Measurements from ENCODE around the gene GLDN. TPM values are rescaled to one million over a fixed set of nuclear protein-coding genes. Genes with fewer than 3 reads are reported as not detected.

GLDN gene
- total and polyA plus RNA-seq, 10 of the 15 experiments (the other 5 are each of a cell fraction or from before 2014, with no cell fraction given) = 0.13 TPM; not detected in 9

GRCh38 chr15:51312166-51313073, 29.0 kb upstream of the GLDN start:
- intact Hi-C loops (cut with micrococcal nuclease; ENCODE audit: unreplicated experiment) (no loop called here), in situ Hi-C loops (cut with MboI) (no loop called here)
- H3K4me3 ChIP-seq = no peak overlapping the region
- RAD21 ChIA-PET (ENCODE audit: unreplicated experiment) = no interaction called here
- no peaks in the 10 kb centered on the region for H3K4me1 ChIP-seq (ENCODE audit: control insufficient read depth, insufficient read depth, low read length)
- H4K20me1 ChIP-seq (ENCODE audit: control insufficient read depth, insufficient read depth) = no peaks in the 10 kb centered on the region; the same call in 1 of the 2 replicates
- H3K9me3 ChIP-seq (replicated peaks; ENCODE audit: control insufficient read depth, insufficient read depth, low read length) = no peaks in the 10 kb centered on the region
- SMC1A ChIA-PET (ENCODE audit: uncharacterized antibody, unreplicated experiment) = interaction anchor here (0.9 to 1.6 kb wide), 2 partner anchors 10 to 85 kb away, joined by 3 to 4 read pairs; no protein-coding TSS in a partner anchor
- H2AFZ ChIP-seq (ENCODE audit: control insufficient read depth, low read depth, low read length) = no peak overlapping the region
- peaks cover 0 to 10% of the 10 kb centered on the region in 2 experiments; a peak in 2 of 4 replicates for H3K27me3 ChIP-seq (replicated peaks in 1 of 2; ENCODE audit: control insufficient read depth in 2 of 2, insufficient read depth in 2 of 2, low read length in 1 of 2)
- 17% methylated on average over 8 of the region's 8 CpGs for WGBS (ENCODE audit: insufficient coverage, insufficient replicate concordance, low lambda C conversion rate, missing lambda C conversion rate)
- no peaks in the 10 kb centered on the region for H3K36me3 ChIP-seq (ENCODE audit: control insufficient read depth in 2 of 2, insufficient read depth in 2 of 2, low read length in 1 of 2)
- H3K79me2 ChIP-seq (ENCODE audit: control insufficient read depth, insufficient read depth, low read length) = no peaks in the 10 kb centered on the region
- no peak overlapping the region for H3K27ac ChIP-seq (ENCODE audit: control insufficient read depth, insufficient read depth)
- no peak overlapping the region for H3K4me2 ChIP-seq (ENCODE audit: control insufficient read depth, insufficient read depth)
- no peak for ATAC-seq
- no peak overlapping the region for H3K9ac ChIP-seq (ENCODE audit: control insufficient read depth, insufficient read depth, low read length)
- BruUV-seq (replicated peaks) = no TSS peak
- TF ChIP-seq KLF5 (IDR thresholded peaks at IDR 0.05; ENCODE audit: partially characterized antibody) (no peak), NBN (IDR thresholded peaks at IDR 0.05) (no peak), NR2C2 (IDR thresholded peaks at IDR 0.05; ENCODE audit: borderline replicate concordance, control insufficient read depth, insufficient read length, low read depth) (no peak), NR2F1 (conservative IDR thresholded peaks at IDR 0.05) (no peak), ZNF217 (IDR thresholded peaks at IDR 0.05) (no peak), E4F1 (IDR thresholded peaks at IDR 0.05; ENCODE audit: borderline replicate concordance, partially characterized antibody) (no peak), MAX (IDR thresholded peaks at IDR 0.05; ENCODE audit: low read depth, low read length) (no peak)
- TF ChIP-seq, protein P1, sequence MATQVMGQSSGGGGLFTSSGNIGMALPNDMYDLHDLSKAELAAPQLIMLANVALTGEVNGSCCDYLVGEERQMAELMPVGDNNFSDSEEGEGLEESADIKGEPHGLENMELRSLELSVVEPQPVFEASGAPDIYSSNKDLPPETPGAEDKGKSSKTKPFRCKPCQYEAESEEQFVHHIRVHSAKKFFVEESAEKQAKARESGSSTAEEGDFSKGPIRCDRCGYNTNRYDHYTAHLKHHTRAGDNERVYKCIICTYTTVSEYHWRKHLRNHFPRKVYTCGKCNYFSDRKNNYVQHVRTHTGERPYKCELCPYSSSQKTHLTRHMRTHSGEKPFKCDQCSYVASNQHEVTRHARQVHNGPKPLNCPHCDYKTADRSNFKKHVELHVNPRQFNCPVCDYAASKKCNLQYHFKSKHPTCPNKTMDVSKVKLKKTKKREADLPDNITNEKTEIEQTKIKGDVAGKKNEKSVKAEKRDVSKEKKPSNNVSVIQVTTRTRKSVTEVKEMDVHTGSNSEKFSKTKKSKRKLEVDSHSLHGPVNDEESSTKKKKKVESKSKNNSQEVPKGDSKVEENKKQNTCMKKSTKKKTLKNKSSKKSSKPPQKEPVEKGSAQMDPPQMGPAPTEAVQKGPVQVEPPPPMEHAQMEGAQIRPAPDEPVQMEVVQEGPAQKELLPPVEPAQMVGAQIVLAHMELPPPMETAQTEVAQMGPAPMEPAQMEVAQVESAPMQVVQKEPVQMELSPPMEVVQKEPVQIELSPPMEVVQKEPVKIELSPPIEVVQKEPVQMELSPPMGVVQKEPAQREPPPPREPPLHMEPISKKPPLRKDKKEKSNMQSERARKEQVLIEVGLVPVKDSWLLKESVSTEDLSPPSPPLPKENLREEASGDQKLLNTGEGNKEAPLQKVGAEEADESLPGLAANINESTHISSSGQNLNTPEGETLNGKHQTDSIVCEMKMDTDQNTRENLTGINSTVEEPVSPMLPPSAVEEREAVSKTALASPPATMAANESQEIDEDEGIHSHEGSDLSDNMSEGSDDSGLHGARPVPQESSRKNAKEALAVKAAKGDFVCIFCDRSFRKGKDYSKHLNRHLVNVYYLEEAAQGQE (IDR thresholded peaks at IDR 0.05; ENCODE audit: low read depth, low read length) = no peak
- TF ChIP-seq, protein P2, sequence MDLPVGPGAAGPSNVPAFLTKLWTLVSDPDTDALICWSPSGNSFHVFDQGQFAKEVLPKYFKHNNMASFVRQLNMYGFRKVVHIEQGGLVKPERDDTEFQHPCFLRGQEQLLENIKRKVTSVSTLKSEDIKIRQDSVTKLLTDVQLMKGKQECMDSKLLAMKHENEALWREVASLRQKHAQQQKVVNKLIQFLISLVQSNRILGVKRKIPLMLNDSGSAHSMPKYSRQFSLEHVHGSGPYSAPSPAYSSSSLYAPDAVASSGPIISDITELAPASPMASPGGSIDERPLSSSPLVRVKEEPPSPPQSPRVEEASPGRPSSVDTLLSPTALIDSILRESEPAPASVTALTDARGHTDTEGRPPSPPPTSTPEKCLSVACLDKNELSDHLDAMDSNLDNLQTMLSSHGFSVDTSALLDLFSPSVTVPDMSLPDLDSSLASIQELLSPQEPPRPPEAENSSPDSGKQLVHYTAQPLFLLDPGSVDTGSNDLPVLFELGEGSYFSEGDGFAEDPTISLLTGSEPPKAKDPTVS (IDR thresholded peaks at IDR 0.05; ENCODE audit: low read depth, low read length) = no peak
- TF ChIP-seq, protein P3, sequence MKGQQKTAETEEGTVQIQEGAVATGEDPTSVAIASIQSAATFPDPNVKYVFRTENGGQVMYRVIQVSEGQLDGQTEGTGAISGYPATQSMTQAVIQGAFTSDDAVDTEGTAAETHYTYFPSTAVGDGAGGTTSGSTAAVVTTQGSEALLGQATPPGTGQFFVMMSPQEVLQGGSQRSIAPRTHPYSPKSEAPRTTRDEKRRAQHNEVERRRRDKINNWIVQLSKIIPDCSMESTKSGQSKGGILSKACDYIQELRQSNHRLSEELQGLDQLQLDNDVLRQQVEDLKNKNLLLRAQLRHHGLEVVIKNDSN (IDR thresholded peaks at IDR 0.05; ENCODE audit: borderline replicate concordance, extremely low read length, insufficient read depth, low read depth, low read length) = no peak
- TF ChIP-seq, protein P4, sequence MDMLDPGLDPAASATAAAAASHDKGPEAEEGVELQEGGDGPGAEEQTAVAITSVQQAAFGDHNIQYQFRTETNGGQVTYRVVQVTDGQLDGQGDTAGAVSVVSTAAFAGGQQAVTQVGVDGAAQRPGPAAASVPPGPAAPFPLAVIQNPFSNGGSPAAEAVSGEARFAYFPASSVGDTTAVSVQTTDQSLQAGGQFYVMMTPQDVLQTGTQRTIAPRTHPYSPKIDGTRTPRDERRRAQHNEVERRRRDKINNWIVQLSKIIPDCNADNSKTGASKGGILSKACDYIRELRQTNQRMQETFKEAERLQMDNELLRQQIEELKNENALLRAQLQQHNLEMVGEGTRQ (IDR thresholded peaks at IDR 0.05; ENCODE audit: borderline replicate concordance, low read depth, low read length) = no peak
- DNase-seq (ENCODE audit: low read depth, low spot score) = no peak
- POLR2A ChIA-PET = no interaction called here
- no peak for FAIRE-seq
- CTCF ChIA-PET = no interaction called here
